ENCODE results near the gene PSMD13. TPM values are rescaled to one million over a fixed set of nuclear protein-coding genes. Genes with fewer than 3 reads are reported as not detected.
"Not testable (repeated sequence)": the region's sequence is repeated elsewhere in the genome, so short reads cannot be mapped to it uniquely, and the experiment has no call there.

Gene PSMD13
- polyA plus RNA-seq, 3 donors from 2014 or later = 257 to 353 (median 345) TPM

DNA sequence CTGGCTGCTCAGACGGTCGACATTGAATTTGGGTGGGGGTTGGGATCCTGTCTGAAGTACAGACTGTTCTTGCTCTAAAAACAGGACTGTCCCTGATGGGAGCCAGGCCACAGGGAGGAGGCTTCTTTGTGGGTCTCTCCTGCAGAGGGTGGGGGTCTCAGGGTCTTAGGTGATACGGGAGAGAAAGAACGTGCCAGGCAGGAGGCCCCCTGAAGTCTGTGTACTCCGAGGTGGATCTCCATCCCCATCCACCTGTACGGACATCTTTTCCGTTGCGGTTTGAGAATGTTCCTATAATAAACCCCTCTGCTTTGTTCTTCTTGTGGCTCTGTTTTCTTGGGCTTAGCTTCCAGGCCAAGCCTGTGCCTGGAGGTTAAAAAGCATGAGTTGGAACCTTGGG is 15.9 kb downstream of the PSMD13 start:
- no peak overlapping the region for H3K4me3 Mint-ChIP-seq
- H3K36me3 Mint-ChIP-seq = peaks cover 17 to 28% (median 22%) of the 10 kb centered on the region in 3 donors
- DNase-seq = no peak
- H3K27me3 Mint-ChIP-seq (ENCODE audit: low read depth in 3 of 3) = peaks cover 0 to 2% (median 2%) of the 10 kb centered on the region in 3 donors
- no peak overlapping the region for H3K27ac Mint-ChIP-seq
- H3K9me3 Mint-ChIP-seq = no peaks in the 10 kb centered on the region
- peaks cover 8 to 9% of the 10 kb centered on the region in 2 donors for H3K4me1 Mint-ChIP-seq

DNA sequence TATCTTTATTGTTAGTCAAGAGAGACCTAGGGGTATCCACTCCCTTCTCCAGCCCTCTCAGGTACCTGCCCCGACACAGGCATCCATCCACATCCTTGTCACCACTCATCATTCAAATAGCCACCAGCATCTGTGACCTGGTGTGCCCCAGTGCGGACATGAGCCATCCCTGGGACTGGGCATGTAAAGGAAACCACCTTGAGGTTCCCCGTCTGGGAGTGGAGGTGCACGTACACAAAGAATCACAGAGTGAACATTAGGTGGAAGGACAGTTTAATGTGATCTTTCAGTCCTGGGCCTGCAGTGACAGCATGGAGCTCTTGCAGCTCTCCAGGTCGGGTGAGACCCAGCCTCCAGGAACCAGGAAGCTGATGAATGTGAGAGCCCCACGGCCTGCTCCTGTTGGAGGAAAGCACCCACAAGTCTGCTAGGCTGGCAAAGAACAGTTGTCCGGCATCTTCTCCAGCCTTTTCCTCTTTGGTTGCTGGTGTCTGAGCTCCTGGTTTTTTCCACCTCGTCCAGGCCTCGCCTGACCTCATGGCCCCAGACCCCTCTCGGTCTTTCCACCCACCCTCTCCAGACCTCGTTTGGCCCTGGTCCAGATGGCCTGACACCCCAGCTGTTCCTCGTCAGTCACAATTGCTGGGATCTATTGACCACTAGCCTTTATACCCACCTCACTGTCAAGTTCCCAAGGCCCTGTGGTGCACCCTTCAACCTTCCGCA is 16.5 kb downstream of the PSMD13 start:
- Mint-ChIP-seq H3K27ac (no peak overlapping the region), H3K9me3 (no peaks in the 10 kb centered on the region), H3K4me3 (no peak overlapping the region), H3K36me3 (peaks cover 14 to 22% (median 18%) of the 10 kb centered on the region in 3 donors), H3K4me1 (peaks cover 8 to 9% of the 10 kb centered on the region in 2 donors), H3K27me3 (ENCODE audit: low read depth in 3 of 3) (peaks cover 0 to 2% (median 2%) of the 10 kb centered on the region in 3 donors)
- no peak for DNase-seq

DNA sequence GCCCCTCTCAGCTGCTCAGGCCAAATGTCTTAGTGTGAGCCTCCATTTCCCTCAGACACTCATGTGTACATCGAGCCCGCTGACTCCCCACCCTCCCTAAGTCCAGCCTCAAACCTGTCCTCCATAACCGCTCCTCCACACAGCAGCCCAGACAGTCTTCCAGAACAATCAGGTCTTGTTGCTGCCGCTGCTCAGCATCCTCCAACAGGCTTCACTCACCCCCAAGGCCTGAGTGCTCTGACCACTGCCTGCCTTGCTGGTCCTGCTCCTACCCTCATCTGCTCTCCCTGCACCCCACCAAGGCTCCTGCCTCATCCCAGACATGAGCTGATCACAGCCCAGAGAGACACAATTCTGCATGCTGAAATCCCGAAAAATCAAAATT is 17.1 kb downstream of the PSMD13 start:
- Mint-ChIP-seq H3K9me3 (no peaks in the 10 kb centered on the region), H3K4me1 (peaks cover 8 to 9% of the 10 kb centered on the region in 2 donors), H3K36me3 (peaks cover 13 to 17% (median 14%) of the 10 kb centered on the region in 3 donors), H3K4me3 (no peak overlapping the region), H3K27ac (peak overlapping the region in 2 of 6 donors; percentile 45 to 62), H3K27me3 (ENCODE audit: low read depth in 3 of 3) (peaks cover 0 to 2% (median 2%) of the 10 kb centered on the region in 3 donors)
- DNase-seq = no peak

DNA sequence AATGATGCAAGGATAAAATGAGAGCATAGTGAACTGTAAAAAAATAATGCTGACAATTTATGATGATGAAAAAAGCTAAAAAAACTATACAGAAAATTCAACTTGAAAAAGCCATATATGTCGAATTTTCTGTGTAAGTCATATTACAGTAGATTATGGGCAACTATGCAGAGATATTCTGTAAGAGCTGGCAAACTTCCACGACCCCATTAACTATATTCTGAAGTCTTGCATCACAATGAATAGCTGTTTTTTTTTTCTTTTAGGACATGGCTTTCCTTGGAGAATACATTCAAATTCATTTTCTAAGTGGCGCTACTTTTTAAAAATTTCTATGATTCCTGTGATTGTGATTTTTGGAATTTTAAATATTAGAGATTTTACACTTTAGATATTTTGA is 18.4 kb downstream of the PSMD13 start:
- peaks cover 8 to 17% (median 9%) of the 10 kb centered on the region in 3 donors for H3K36me3 Mint-ChIP-seq
- no peak overlapping the region for H3K27ac Mint-ChIP-seq
- peaks cover 8 to 9% of the 10 kb centered on the region in 2 donors for H3K4me1 Mint-ChIP-seq
- DNase-seq = no peak
- no peaks in the 10 kb centered on the region for H3K9me3 Mint-ChIP-seq
- H3K4me3 Mint-ChIP-seq = no peak overlapping the region
- H3K27me3 Mint-ChIP-seq (ENCODE audit: low read depth in 3 of 3) = peaks cover 0 to 6% (median 0%) of the 10 kb centered on the region in 3 donors

DNA sequence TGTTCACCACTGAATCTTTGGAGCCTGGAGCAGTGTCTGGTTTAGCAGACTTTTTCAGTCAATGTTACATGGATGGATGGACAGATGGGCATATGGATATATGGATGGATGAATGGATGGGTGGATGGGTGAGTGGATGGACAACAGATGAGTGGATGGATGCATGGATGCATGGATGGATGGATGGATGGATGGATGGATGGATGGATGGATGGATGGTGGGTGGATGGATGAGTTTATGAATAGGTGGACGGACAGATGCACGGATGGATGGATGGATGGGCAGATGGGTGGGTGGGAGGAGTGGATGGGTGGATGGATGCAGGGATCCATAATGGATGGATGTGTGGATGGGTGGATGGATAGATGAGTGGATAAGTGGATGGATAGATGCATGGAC is 19.0 kb downstream of the PSMD13 start:
- H3K4me3 Mint-ChIP-seq = no peak overlapping the region
- no peak for DNase-seq
- peaks cover 8 to 12% (median 9%) of the 10 kb centered on the region in 3 donors for H3K36me3 Mint-ChIP-seq
- no peaks in the 10 kb centered on the region for H3K9me3 Mint-ChIP-seq
- no peak overlapping the region for H3K27ac Mint-ChIP-seq
- peaks cover 5 to 6% of the 10 kb centered on the region in 2 donors for H3K4me1 Mint-ChIP-seq
- H3K27me3 Mint-ChIP-seq (ENCODE audit: low read depth in 3 of 3) = peaks cover 0 to 6% (median 0%) of the 10 kb centered on the region in 3 donors

GRCh38 chr11:256952-257737 is 20.4 kb downstream of the PSMD13 start:
- no peak for DNase-seq
- Mint-ChIP-seq H3K4me1 (no peaks in the 10 kb centered on the region), H3K27ac (no peak overlapping the region), H3K27me3 (ENCODE audit: low read depth in 3 of 3) (peaks cover 0 to 6% (median 2%) of the 10 kb centered on the region in 3 donors), H3K36me3 (peaks cover 1 to 5% (median 3%) of the 10 kb centered on the region in 3 donors), H3K9me3 (no peaks in the 10 kb centered on the region), H3K4me3 (no peak overlapping the region)

DNA sequence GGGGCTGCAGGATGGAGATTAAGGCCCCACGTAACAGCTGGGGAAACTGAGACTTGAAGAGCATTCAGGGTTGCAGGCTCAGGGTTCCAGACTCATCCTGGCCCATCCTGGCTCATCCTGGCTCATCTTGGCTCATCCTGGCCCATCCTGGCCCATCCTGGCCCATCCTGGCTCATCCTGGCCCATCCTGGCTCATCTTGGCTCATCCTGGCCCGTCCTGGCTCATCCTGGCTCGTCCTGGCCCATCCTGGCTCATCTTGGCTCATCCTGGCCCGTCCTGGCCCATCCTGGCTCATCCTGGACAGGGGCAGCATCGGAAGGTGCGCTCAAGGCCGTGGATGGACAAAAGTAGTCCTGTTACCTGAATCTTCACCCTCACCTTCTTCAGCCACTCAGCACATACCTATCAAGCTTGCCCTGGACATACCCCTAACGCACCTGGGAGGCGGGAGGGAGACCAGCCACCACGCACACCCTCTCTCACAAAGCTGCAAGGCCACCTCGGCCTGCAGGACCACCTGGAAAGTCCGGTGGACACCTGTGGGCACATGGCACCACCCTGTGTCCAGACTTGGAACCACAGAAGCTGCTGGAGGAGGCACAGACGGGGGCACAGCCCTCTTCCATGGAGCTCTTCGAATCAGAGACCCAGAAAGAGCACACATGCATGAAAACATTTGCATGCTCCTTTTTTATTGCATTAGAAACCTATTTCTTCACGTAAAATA is 21.2 kb downstream of the PSMD13 start:
- H3K36me3 Mint-ChIP-seq = no peaks in the 10 kb centered on the region
- peaks cover 0 to 6% (median 2%) of the 10 kb centered on the region in 3 donors for H3K27me3 Mint-ChIP-seq (ENCODE audit: low read depth in 3 of 3)
- DNase-seq = no peak
- H3K27ac Mint-ChIP-seq = no peak overlapping the region
- no peaks in the 10 kb centered on the region for H3K4me1 Mint-ChIP-seq
- no peaks in the 10 kb centered on the region for H3K9me3 Mint-ChIP-seq
- no peak overlapping the region for H3K4me3 Mint-ChIP-seq

- DNase-seq = no peak
- Mint-ChIP-seq H3K27ac (no peak overlapping the region), H3K9me3 (no peaks in the 10 kb centered on the region), H3K4me1 (no peaks in the 10 kb centered on the region), H3K27me3 (ENCODE audit: low read depth in 3 of 3) (peaks cover 0 to 4% (median 2%) of the 10 kb centered on the region in 3 donors), H3K36me3 (no peaks in the 10 kb centered on the region), H3K4me3 (no peak overlapping the region)
These were observed 22.6 kb downstream of the PSMD13 start for GRCh38 chr11:259413-259812.

- H3K4me3 Mint-ChIP-seq = no peak overlapping the region
- H3K9me3 Mint-ChIP-seq = no peaks in the 10 kb centered on the region
- H3K27ac Mint-ChIP-seq = peak overlapping the region in 1 of 6 donors; percentile 26
- H3K27me3 Mint-ChIP-seq (ENCODE audit: low read depth in 3 of 3) = peaks cover 0 to 4% (median 4%) of the 10 kb centered on the region in 3 donors
- DNase-seq = no peak
- H3K36me3 Mint-ChIP-seq = no peaks in the 10 kb centered on the region
- peaks cover 1 to 2% of the 10 kb centered on the region in 2 donors for H3K4me1 Mint-ChIP-seq
These were observed 24.8 kb downstream of the PSMD13 start for GRCh38 chr11:261624-262023.

GRCh38 chr11:266676-267439 is 30.1 kb downstream of the PSMD13 start:
- peak; percentile 48 to 60 (median 57) for DNase-seq

DNA sequence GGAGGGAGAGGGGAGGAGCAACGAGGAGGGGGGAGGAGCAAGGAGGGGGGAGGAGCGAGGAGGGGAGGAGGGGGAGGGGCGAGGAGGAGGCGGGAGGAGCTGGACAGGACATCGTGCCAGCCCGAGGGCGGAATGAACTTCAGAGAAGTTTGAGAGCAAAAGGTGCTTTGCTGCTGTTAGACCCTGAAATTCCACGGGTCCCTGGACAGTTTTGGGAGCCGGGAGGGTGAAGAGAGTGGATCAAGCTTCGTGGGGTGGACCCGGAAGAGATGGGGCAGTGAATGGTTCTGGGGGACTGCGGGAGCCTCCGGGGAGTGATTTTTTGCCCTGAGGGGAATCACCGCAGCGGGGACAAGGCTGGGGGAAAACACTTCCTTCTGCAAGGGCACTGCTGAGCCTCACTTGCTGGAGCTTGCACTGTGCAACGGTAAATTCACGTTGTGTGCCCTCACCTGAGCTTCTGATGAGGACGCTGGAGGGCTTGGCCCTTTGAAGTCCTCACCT is 30.8 kb downstream of the PSMD13 start:
- no peaks in the 10 kb centered on the region for H3K36me3 Mint-ChIP-seq
- peak overlapping the region; percentile 79 to 94 (median 84) for H3K4me3 Mint-ChIP-seq
- H3K27ac Mint-ChIP-seq = peak overlapping the region; percentile 95 to 100 (median 96)
- peaks cover 34 to 39% of the 10 kb centered on the region in 2 donors for H3K4me1 Mint-ChIP-seq
- H3K27me3 Mint-ChIP-seq (ENCODE audit: low read depth in 3 of 3) = peaks cover 26 to 32% (median 28%) of the 10 kb centered on the region in 3 donors
- DNase-seq = peak; percentile 66 to 73 (median 73)
- H3K9me3 Mint-ChIP-seq = no peaks in the 10 kb centered on the region

More at GRCh38 chr11:266676-267439, 30.1 kb downstream of the PSMD13 start:
- Mint-ChIP-seq H3K36me3 (no peaks in the 10 kb centered on the region), H3K27ac (peak overlapping the region; percentile 83 to 97 (median 94)), H3K4me1 (peaks cover 34 to 37% of the 10 kb centered on the region in 2 donors), H3K4me3 (peak overlapping the region; percentile 71 to 80 (median 73)), H3K27me3 (ENCODE audit: low read depth in 3 of 3) (peaks cover 26 to 32% (median 28%) of the 10 kb centered on the region in 3 donors), H3K9me3 (no peaks in the 10 kb centered on the region)

DNA sequence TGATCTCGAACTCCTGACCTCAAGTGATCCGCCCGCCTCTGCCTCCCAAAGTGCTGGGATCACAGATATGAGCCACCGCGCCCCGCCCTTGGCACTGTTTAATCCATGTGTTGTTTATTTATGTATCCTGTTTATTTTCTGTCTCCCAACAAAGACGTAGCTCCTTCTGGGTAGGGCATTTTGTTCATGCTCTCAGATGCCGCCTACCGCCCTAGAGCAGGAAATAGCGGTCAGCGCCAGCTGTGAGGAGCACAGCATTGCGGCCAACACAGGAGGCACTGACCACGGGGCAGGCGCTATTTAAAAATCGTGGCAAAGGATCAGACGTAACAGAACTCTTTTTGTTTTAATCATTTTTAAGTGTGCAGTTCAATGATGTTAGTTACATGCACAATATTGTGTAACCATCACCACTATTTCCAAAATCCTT is 32.0 kb downstream of the PSMD13 start:
- Mint-ChIP-seq H3K27ac (peak overlapping the region; percentile 95 to 100 (median 96)), H3K4me1 (peaks cover 34 to 39% of the 10 kb centered on the region in 2 donors), H3K4me3 (peak overlapping the region; percentile 79 to 94 (median 84)), H3K27me3 (ENCODE audit: low read depth in 3 of 3) (peaks cover 26 to 34% (median 28%) of the 10 kb centered on the region in 3 donors)
- H3K36me3 Mint-ChIP-seq, H3K9me3 Mint-ChIP-seq: not testable (repeated sequence)
- peak; percentile 88 to 91 (median 91) for DNase-seq
